HG02588 (cell line): ENCODE data around the gene ARMS2.

Source experiments
- ATAC-seq: cut with Tn5 transposase; IDR thresholded peaks from one replicate; pipeline ENCODE4 v1.9.1; 2021; ENCODE audit warnings: mild to moderate bottlenecking, moderate library complexity; ENCODE audit not compliant: unreplicated experiment

ARMS2 gene, protein sequence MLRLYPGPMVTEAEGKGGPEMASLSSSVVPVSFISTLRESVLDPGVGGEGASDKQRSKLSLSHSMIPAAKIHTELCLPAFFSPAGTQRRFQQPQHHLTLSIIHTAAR

GRCh38 chr10:122454603-122455080 is at the start of gene ARMS2:
Gene ARMS2 (plus strand): TSS chr10:122454653. CDS start chr10:122454728, 75 bp downstream.
- no peak for ATAC-seq

DNA sequence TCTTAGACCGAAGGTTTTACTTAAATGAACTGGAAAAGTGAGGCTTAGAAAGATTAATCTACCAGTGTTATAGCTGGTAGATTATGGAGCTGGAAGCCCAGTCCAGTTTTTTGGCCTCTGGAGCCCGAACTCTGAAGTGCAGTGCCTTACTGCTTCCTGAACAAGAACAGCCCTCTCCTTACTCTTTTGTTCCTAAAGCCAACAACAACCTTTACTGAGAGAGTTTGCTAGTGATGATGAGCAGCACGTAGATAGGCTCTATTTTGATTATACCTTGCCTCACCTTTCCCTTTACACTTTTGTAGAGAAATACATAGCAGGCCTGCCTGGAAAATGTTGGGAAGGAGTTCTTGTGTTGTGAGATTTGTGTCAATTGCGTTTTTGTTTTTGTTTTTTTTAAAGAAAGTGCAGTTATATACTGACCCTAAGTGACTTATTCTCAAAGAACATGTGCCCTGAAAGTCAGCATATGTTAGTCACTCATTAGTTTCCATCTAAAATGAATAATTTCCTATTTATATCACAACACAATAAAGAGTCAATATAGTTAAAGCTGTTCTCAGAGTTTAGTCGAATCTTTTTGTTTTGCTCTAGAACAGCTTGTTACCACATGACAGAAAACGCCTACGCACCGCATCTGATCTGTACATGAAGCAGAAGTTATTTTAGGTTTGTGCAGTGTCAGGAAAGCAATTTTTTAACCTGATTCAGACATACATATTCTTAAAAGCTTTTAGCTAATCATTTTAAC is 46.9 kb upstream of the ARMS2 start:
- no peak for ATAC-seq

DNA sequence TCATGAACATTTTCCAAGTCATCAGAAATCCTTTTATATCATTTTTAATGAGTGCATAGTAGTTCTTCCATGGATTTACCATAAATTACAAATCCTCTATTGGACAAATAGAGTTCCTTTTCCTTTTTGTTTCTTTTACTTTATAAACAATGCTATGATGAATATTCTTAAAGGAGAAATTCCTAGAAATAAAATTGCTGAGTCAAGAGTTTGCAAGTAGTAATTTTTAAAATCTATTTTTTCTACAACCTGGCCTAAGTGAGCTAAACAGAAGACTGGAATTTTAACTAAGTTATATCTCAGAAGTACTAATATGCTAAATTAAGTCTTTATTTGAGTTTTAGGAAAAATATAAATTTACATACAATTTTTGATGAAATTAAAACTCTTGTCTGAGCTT is 41.1 kb upstream of the ARMS2 start:
- no peak for ATAC-seq

GRCh38 chr10:122417667-122418066 is 36.8 kb upstream of the ARMS2 start:
- ATAC-seq, result no peak

GRCh38 chr10:122419016-122419415 is 35.4 kb upstream of the ARMS2 start:
- no peak for ATAC-seq

DNA sequence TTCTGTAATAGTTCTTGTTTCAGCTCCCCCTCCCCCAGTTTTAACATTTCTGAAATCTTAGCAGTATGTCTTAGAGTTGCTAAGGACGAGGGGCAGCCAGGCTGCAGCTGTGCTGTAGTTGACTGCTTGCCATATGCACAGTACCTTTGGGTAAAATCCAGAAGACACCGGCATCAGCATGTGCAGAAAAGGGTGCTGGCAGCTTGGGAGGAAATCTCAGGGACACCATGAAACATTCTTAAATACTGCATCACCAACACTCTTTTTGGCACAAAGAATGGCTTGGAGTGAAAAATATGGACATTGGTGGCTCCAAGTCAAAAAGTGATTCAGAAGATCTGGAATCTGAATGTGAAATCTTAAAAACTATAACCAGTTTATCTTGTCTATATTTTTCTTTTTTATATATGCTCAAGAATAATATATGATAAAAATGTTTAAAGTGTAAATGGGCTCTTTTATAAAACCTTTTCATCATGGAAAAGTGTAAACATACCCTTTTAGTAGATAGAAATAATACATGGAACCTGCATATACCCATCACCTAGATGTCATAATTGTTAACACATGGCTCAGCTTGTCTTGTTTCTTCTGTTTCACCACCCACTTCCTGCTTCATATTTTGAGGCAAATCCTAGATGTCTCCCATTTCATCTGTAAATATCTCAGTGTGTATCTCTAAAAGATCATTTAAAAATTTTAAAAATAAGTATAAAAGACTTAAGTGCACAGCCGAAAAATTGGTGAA is 34.4 kb upstream of the ARMS2 start:
- no peak for ATAC-seq

- no peak for ATAC-seq
Measured at GRCh38 chr10:122420624-122421007, 33.8 kb upstream of the ARMS2 start.

DNA sequence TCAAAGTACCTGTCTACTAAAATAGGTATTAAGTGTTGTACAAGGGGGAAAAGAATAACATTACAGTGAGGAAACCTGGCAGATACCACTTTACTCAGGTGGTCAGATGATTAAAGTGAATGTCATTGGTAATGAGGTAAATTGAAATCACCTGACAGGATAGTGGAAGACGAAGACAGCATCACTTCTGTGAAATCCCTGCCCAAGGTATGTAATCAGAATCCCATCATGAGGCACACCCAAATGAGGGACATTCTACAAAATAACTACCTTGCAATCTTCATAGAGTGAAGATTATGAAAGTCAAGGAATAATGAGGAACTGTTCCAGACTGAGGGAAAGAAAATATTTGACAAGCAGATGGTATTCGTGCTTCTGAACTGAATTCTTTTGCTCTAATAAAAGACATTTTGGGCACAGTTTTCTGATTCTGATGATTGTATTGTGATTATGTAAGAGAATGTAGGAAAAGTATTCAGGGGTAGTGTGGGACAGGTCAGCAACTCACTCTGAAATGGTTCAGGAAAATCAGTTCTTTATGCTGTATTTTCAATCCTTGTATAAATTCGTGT is 33.3 kb upstream of the ARMS2 start:
- no peak for ATAC-seq

- no peak for ATAC-seq
Measured at GRCh38 chr10:122421742-122422141, 32.7 kb upstream of the ARMS2 start.

- no peak for ATAC-seq
Measured at GRCh38 chr10:122422266-122422989, 32.0 kb upstream of the ARMS2 start.

DNA sequence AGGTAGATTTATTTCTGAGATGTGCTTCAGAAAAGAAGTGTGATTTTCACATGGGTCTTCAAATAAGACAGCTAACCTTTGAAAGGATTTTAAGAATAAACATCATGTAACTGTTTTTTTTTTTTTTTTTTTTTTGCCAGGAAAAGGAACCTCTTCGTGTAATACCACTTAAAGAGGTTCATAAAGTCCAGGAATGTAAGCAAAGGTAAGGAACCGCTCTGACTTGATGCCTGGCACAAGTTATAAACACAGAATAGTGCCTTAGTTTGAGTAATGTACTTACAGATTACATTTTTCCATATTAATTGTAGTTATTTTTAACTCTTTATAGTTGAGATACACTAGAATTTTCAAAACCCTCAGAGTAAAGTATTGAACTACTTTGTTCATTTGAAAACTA is 30.4 kb upstream of the ARMS2 start:
- ATAC-seq, result no peak

GRCh38 chr10:122426829-122427228 is 27.6 kb upstream of the ARMS2 start:
- no peak for ATAC-seq

GRCh38 chr10:122427280-122427679 is 27.2 kb upstream of the ARMS2 start:
- no peak for ATAC-seq

GRCh38 chr10:122435212-122435827 is 19.1 kb upstream of the ARMS2 start:
- ATAC-seq, result no peak

DNA sequence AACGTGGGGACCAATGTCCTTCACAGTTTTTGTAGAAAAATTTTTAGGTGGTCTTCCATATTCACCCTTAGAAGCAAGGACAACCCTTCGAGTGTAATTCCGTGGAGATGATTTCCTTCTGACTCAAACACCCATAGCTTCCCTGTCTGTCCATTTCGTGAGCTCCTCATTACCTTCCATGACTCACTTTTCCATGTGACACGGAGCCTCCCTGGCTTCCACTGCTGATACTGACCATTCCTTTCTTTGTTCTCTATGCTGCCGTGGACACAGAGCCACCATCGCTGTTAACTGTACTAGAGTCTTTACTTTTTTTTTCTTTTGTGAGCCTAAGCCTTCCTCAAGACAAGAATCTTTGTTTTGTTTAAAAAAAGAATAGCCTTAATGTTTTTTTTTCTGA is 12.5 kb upstream of the ARMS2 start:
- ATAC-seq, result no peak

DNA sequence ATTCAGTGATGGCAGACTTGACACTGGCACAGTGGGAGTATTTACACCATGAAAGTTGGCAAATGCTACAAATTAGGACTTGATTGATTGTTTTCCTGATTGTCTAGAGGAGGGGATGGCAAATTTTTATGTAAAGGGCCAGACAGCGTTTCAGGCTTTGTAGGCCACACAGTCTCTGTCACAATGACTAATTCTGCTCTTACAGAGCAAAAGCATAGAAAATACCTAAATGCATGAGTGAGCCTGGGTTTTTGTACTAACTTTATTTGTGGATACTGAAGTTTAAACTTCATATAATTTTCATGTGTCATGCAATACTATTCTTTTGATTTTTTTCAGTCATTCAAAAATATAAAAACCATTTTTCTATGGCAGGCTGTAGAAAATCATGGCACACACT is 9.0 kb upstream of the ARMS2 start:
- no peak for ATAC-seq

- ATAC-seq, result no peak
Measured at GRCh38 chr10:122445904-122446303, 8.5 kb upstream of the ARMS2 start.

- ATAC-seq, result no peak
Measured at GRCh38 chr10:122446668-122447423, 7.6 kb upstream of the ARMS2 start.

- no peak for ATAC-seq
Measured at GRCh38 chr10:122448600-122448999, 5.9 kb upstream of the ARMS2 start.

DNA sequence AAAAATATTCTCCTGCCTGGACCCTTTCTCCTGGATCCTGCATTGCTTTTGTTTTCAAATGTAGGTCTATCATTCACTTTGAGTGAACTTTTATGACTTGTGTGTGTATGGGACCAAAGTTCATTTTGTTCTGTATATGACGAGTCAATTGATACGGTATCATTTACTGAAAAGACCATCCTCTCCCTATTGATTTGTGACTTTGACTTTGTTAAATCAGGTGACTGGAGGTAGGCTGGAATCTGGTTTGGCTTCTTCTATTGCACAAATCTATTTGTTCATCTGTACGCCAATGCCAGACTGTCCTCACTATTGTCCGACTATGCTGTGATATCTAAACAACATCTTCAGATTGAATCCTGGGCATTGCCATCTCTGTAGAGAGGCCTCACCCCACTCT is 5.3 kb upstream of the ARMS2 start:
- ATAC-seq, result no peak
